ENCODE data around the gene FILIP1L. TPM values are rescaled to one million over a fixed set of nuclear protein-coding genes. Genes with fewer than 3 reads are reported as not detected.

The FILIP1L gene
- total and polyA plus RNA-seq, 2 of the 4 experiments (the other 2 are of a cell fraction) = 11.5 to 19.9 TPM

- ChIA-PET POLR2A (ENCODE audit: unreplicated experiment) (interaction anchor here (0.6 kb wide), 1 partner anchor 209 kb away, joined by 4 read pairs; no protein-coding TSS in a partner anchor), CTCF (interaction anchor here (0.9 to 1.3 kb wide), 4 partner anchors 10 to 150 kb away, joined by 4 to 6 read pairs (median 4); partner anchors contain the start of gene FILIP1L)
- Histone ChIP-seq H2BK15ac (ENCODE audit: low read depth, low read length) (peak overlapping the region; percentile 46; the same call in 2 of the 3 replicates), H3K9me1 (ENCODE audit: insufficient read depth, low read length) (peaks cover 13% of the 10 kb centered on the region), H3K27ac (ENCODE audit: insufficient read depth, low read length) (peak overlapping the region; percentile 90), H3K18ac (ENCODE audit: low read depth, low read length) (peak overlapping the region; percentile 66), H2BK20ac (ENCODE audit: low read depth, low read length) (peak overlapping the region; percentile 72), H2AK5ac (ENCODE audit: low read depth, low read length) (peak overlapping the region; percentile 83), H3K36me3 (ENCODE audit: control insufficient read depth, insufficient read depth, low read length) (no peaks in the 10 kb centered on the region), H4K91ac (ENCODE audit: insufficient read depth, low read depth, low read length) (peak overlapping the region; percentile 61), H3K56ac (ENCODE audit: extremely low read depth, insufficient read depth, low read length) (no peak overlapping the region), H4K8ac (ENCODE audit: low read depth in 2 of 2, low read length in 2 of 2) (peak overlapping the region in 1 of 2 experiments; percentile 71; a peak in 2 of 4 replicates), H3K4ac (ENCODE audit: low read depth, low read length) (peak overlapping the region; percentile 74), H4K5ac (ENCODE audit: low read depth, low read length) (peak overlapping the region; percentile 69), H3K79me1 (ENCODE audit: low read depth in 1 of 2, low read length in 2 of 2) (no peaks in the 10 kb centered on the region), H2AK9ac (replicated peaks; ENCODE audit: low read depth, low read length, poor library complexity) (no peak overlapping the region), H3K9ac (ENCODE audit: low read depth, low read length) (no peak overlapping the region), H2BK5ac (ENCODE audit: low read depth, low read length, poor library complexity, severe bottlenecking) (peak overlapping the region; percentile 70), H2BK120ac (ENCODE audit: low read depth, low read length) (peak overlapping the region; percentile 82), H3K14ac (replicated peaks; ENCODE audit: low read depth, low read length) (peak overlapping the region; percentile 17; the same call in 1 of the 2 replicates), H3K4me3 (ENCODE audit: insufficient read depth, low read depth, low read length) (no peak overlapping the region), H3K9me3 (ENCODE audit: control insufficient read depth, insufficient read depth, low read length) (no peaks in the 10 kb centered on the region), H3K4me2 (ENCODE audit: low read depth, low read length) (peak overlapping the region; percentile 69), H4K20me1 (ENCODE audit: insufficient read depth, low read length) (peaks cover 3% of the 10 kb centered on the region; the same call in 1 of the 2 replicates), H3K27me3 (ENCODE audit: control insufficient read depth, insufficient read depth, low read length) (no peaks in the 10 kb centered on the region), H2AFZ (replicated peaks; ENCODE audit: low read length, poor library complexity) (no peak overlapping the region), H3K23ac (ENCODE audit: low read depth, low read length) (0 out of 2 replicates have a peak overlapping the region, but pooled peaks have one; percentile 34), H3K4me1 (ENCODE audit: control insufficient read depth, insufficient read depth, low read length) (peaks cover 31% of the 10 kb centered on the region)
- dilution Hi-C loops (cut with HindIII; ENCODE audit: low sequenced_read_pairs, unreplicated experiment) (no loop called here), intact Hi-C loops (cut with micrococcal nuclease) (no loop called here), in situ Hi-C loops (cut with MboI; ENCODE audit: low sequenced_read_pairs) (no loop called here)
- ATAC-seq (ENCODE audit: low read depth) (peak; percentile 82), DNase-seq (peak; percentile 93)
- TF ChIP-seq CEBPB (IDR thresholded peaks at IDR 0.05; ENCODE audit: low read depth, low read length) (peak; percentile 71), POLR2A (IDR thresholded peaks at IDR 0.05; ENCODE audit: low read depth, low read length) (no peak), SMC3 (IDR thresholded peaks at IDR 0.05; ENCODE audit: low read depth, low read length) (no peak), RCOR1 (IDR thresholded peaks at IDR 0.05; ENCODE audit: insufficient replicate concordance, low read length) (no peak), USF2 (IDR thresholded peaks at IDR 0.05; ENCODE audit: low read depth, low read length) (no peak), RAD21 (IDR thresholded peaks at IDR 0.05; ENCODE audit: low read length) (peak; percentile 16; the same call in 1 of the 2 replicates), MAZ (IDR thresholded peaks at IDR 0.05; ENCODE audit: borderline replicate concordance, low read depth, low read length) (0 out of 2 replicates have a peak, but pooled peaks have one; percentile 32), BHLHE40 (IDR thresholded peaks at IDR 0.05; ENCODE audit: low read depth, low read length) (peak; percentile 77)
- no CpG with 5 or more reads among the region's 4 CpGs for WGBS, 2 experiments (ENCODE audit: extremely low coverage in 2 of 2, insufficient read length in 1 of 2)
- no TSS peak for BruUV-seq (replicated peaks)
Measured at GRCh38 chr3:100103558-100104441, 10.5 kb downstream of the FILIP1L start.

All from IMR-90 (cell line).